ENCODE measurements around the gene CYP4A11.
"Not testable (repeated sequence)": the region's sequence is repeated elsewhere in the genome, so short reads cannot be mapped to it uniquely, and the experiment has no call there.

CYP4A11 gene

GRCh38 chr1:46927249-46927835, 13.9 kb downstream of the CYP4A11 start:
- no peak for DNase-seq (ENCODE audit: low spot score)

DNA sequence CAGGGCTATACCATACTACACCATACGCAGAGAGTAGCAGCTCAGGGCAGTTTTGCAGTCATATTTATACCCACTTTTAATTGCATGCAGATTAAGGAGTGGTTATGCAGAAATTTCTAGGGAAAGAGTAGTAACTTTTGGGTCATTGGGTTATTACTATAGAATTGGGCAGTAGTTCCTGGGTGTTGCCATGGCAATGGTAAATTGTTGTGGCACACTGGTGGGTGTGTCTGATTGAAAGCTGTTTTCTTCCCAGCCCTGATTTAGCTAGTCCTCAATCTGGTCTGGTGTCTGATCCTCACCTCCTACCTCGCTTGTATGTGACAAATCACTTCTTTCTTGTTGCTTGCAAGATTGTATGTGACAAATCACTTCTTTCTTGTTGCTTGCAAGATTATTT, 30.5 kb downstream of the CYP4A11 start:
- DNase-seq (ENCODE audit: low spot score), result no peak

GRCh38 chr1:46903481-46903880, 37.8 kb downstream of the CYP4A11 start:
- no peak for DNase-seq (ENCODE audit: low spot score)

DNA sequence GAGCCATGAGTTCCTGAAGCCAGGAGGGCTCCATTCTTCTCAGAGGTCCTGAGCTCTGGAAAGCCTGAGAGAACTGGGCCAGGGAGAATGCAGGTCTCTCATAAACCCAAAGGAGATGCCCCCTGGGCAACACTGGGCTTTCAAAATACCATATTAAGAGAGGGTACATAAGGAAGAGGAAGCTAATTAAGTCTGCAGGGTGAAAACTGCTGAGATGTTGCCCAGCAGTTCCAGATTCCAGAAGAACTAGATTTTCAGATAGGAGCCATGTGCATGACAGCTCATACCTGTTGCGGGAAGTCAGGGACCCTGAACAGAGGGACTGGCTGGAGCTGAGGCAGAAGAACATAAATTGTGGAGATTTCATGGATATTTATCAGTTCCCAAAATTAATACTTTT, 40.9 kb downstream of the CYP4A11 start:
- no peak for DNase-seq (ENCODE audit: low spot score)

- DNase-seq (ENCODE audit: low spot score), result not testable (repeated sequence)
Observed at GRCh38 chr1:46881656-46882055, 59.6 kb downstream of the CYP4A11 start.

Measured in putamen (tissue), 1 donor.